Pancreas (tissue), 10 donors: ENCODE data around the gene RAMP3. TPM values are rescaled to one million over a fixed set of nuclear protein-coding genes. Genes with fewer than 3 reads are reported as not detected.

Experiments used
- ATAC-seq, 4 donors: fragments of 200-7000 bp; cut with Tn5 transposase; one replicate each; pipeline versions ENCODE4 v1.8.0 to v1.9.1; 2020; ENCODE audit warnings: mild to moderate bottlenecking in 4 of 4, moderate library complexity in 4 of 4
- DNase-seq, 6 donors: peaks; one replicate each; pipeline ENCODE4 v3.0.0-alpha.2; 2020
- FAIRE-seq: peaks from 2 replicates; lab custom pipeline; 2012; peaks lifted over from hg19 to GRCh38; lab: Jason Lieb, UNC
- H3K27ac ChIP-seq, 4 donors: fragments of 200-600 bp; sonication (generic); 1 replicate in 3 of 4; 2 replicates in 1 of 4; pipeline versions ENCODE4 v1.5.0 to v1.8.0; 2020
- H3K27me3 ChIP-seq, 4 donors: fragments of 200-600 bp; one replicate each; pipeline ENCODE4 v1.8.0; 2021
- H3K36me3 ChIP-seq, 3 donors: fragments of 200-600 bp; sonication (generic) in 1 of 3; one replicate each; pipeline versions ENCODE4 v1.5.0 to v1.8.0; 2020 to 2021
- H3K4me1 ChIP-seq, 3 donors: fragments of 200-600 bp; one replicate each; pipeline ENCODE4 v1.8.0; 2021
- H3K4me3 ChIP-seq, 4 donors: fragments of 200-600 bp; sonication (generic) in 2 of 4; one replicate each; pipeline versions ENCODE4 v1.5.0 to v1.8.0; 2020 to 2021
- H3K9me3 ChIP-seq, 4 donors: fragments of 200-600 bp; one replicate each; pipeline ENCODE4 v1.8.0; 2021
- CTCF ChIP-seq, 4 donors: fragments of 200-600 bp; sonication (generic) in 3 of 4; IDR thresholded peaks; one replicate each; pipeline versions ENCODE4 v1.5.0 to v1.8.0; 2021; ENCODE audit warnings: antibody characterized with exemption in 4 of 4
- WGBS, 2 donors: extraction: QIAGEN DNeasy Blood & Tissue Kit; methylation state at CpG; one replicate each; pipeline ENCODE4 v1.1.7; 2013; 5-methylcytosine and 5-hydroxymethylcytosine counted together
- intact Hi-C, 3 donors: fragments of 100-400 bp; cut with DNase I; formaldehyde crosslinking; loops; one replicate each; pipeline versions ENCODE4 v1.11.1 to v1.14.2; 2022
- polyA plus RNA-seq, 2 donors: library from polyadenylated mRNA; stranded (reverse); fragments of 200-250 nt; gene quantifications; one replicate each; pipeline ENCODE4 v1.2.3, GENCODE V29; 2013
- total RNA-seq, 6 donors: library from RNA; stranded (reverse); fragmentation: NEBNext Ultra II Directional in 4 of 6; extraction: Animal tissue kit (Norgen Biotek cat#: 25700) in 4 of 6; gene quantifications; one replicate each; pipeline versions ENCODE4 v1.2.1 to v1.2.4, GENCODE V29; 2021 to 2023
- donor health status: healthy with polysubstance abuse.
- donor health status: DM: no; HTN: no; CAD: no; lungs with moderate emphysema.
- donor health status: DM: no; HTN: no; CAD: no.
- donor health status: control.
- donor health status: control.
- donor health status: Bipolar disorder and iron deficiency.
- donor health status: DM: yes; HTN: yes; CAD: no.
- donor health status: DM: no; HTN: no; CAD: no.
- donor health status: DM: no; HTN: no; CAD: no.
- donor health status: DM: yes; HTN: yes; CAD: no.

RAMP3 gene
- total and polyA plus RNA-seq, 8 donors: 4.1 to 41.1 (median 7.2) TPM

GRCh38 chr7:45136106-45137060 lies 21.2 kb upstream of the RAMP3 start:
- 27 to 39% methylated on average over 9 of the region's 9 CpGs for WGBS, 2 donors
- ATAC-seq (peak; percentile 80 to 97 (median 94)), DNase-seq (peak in 3 of 6 donors; percentile 21 to 63 (median 30)), FAIRE-seq (no peak)
- Histone ChIP-seq H3K36me3 (no peaks in the 10 kb centered on the region), H3K27ac (no peak overlapping the region), H3K4me3 (no peak overlapping the region), H3K4me1 (no peaks in the 10 kb centered on the region), H3K9me3 (no peaks in the 10 kb centered on the region), H3K27me3 (no peaks in the 10 kb centered on the region)
- peak; percentile 65 to 71 (median 66) for TF ChIP-seq CTCF (IDR thresholded peaks at IDR 0.05)
- intact Hi-C loops: loop anchor here in 2 of 3 donors (10.0 kb wide), 3 partner anchors 162 to 542 kb away; partner anchors contain the start of gene MYO1G (in 1 of the 2)

- Histone ChIP-seq H3K27ac (no peak overlapping the region), H3K9me3 (no peaks in the 10 kb centered on the region), H3K4me3 (no peak overlapping the region), H3K27me3 (no peaks in the 10 kb centered on the region), H3K4me1 (no peaks in the 10 kb centered on the region), H3K36me3 (no peaks in the 10 kb centered on the region)
- DNase-seq (no peak), ATAC-seq (no peak), FAIRE-seq (no peak)
- TF ChIP-seq CTCF (IDR thresholded peaks at IDR 0.05): no peak
- intact Hi-C loops: loop anchor here in 2 of 3 donors (10.0 kb wide), 3 partner anchors 164 to 544 kb away; partner anchors contain the start of gene MYO1G (in 1 of the 2)
- 58 to 78% methylated on average over 10 of the region's 10 CpGs for WGBS, 2 donors
Observed at GRCh38 chr7:45138433-45139267, 18.9 kb upstream of the RAMP3 start.

GRCh38 chr7:45140827-45141226 lies 16.8 kb upstream of the RAMP3 start:
- DNase-seq (no peak), FAIRE-seq (no peak), ATAC-seq (no peak)
- no peaks in the 10 kb centered on the region for H3K9me3 ChIP-seq
- no peaks in the 10 kb centered on the region for H3K27me3 ChIP-seq
- H3K4me3 ChIP-seq: no peak overlapping the region
- no peaks in the 10 kb centered on the region for H3K4me1 ChIP-seq
- H3K27ac ChIP-seq: no peak overlapping the region
- intact Hi-C loops: no loop called here
- 68 to 79% methylated on average over 4 of the region's 4 CpGs for WGBS, 2 donors
- no peak for TF ChIP-seq CTCF (IDR thresholded peaks at IDR 0.05)
- H3K36me3 ChIP-seq: no peaks in the 10 kb centered on the region

- FAIRE-seq: no peak
- Histone ChIP-seq H3K9me3 (no peaks in the 10 kb centered on the region), H3K36me3 (no peaks in the 10 kb centered on the region), H3K4me3 (no peak overlapping the region), H3K27ac (no peak overlapping the region), H3K27me3 (no peaks in the 10 kb centered on the region), H3K4me1 (no peaks in the 10 kb centered on the region)
- no peak for ATAC-seq
- no peak for TF ChIP-seq CTCF (IDR thresholded peaks at IDR 0.05)
- DNase-seq: no peak
- intact Hi-C loops: no loop called here
- WGBS, 2 donors: 77 to 81% methylated on average over 4 of the region's 4 CpGs
Observed at GRCh38 chr7:45143616-45144015, 14.0 kb upstream of the RAMP3 start.
